Muscle of arm (tissue), 12 donors: Measurements from ENCODE around the gene MYO1H. TPM values are rescaled to one million over a fixed set of nuclear protein-coding genes. Genes with fewer than 3 reads are reported as not detected.
"Not testable (repeated sequence)": the region's sequence is repeated elsewhere in the genome, so short reads cannot be mapped to it uniquely, and the experiment has no call there.

Experiments used
- DNase-seq: peaks from one replicate; pipeline ENCODE4 v3.0.0-alpha.2; 2013
- polyA plus RNA-seq, 12 donors: library from polyadenylated mRNA; unstranded; fragments of 120-200 nt; gene quantifications; one replicate each; pipeline ENCODE4 v1.2.1, GENCODE V29; 2013; ENCODE audit not compliant: insufficient read length in 12 of 12

Gene MYO1H
- polyA plus RNA-seq, 12 donors, result 0.09 to 1.2 (median 0.28) TPM; not detected in 3

DNA sequence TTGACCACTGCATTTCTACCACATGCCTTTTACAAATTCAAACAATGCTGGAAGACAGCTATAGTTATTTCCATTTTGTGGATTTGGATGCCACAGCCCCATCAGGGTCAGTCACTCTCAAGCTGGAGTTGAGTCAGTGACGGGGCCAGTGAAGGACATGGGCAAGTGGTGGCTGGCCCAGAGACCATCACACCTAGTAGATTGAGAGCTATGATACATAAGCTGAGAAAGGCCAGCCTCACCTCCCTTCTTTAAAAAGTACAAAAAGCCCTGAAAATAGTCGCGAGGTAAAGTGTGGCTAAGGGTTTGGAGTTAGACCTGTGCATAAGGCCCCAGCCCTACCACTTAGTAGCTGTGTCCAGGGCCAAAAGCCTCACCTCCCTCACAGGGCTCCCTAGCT, 125.3 kb downstream of the MYO1H start:
- DNase-seq, result no peak

GRCh38 chr12:109473526-109474270, 126.0 kb downstream of the MYO1H start:
- DNase-seq, result not testable (repeated sequence)

DNA sequence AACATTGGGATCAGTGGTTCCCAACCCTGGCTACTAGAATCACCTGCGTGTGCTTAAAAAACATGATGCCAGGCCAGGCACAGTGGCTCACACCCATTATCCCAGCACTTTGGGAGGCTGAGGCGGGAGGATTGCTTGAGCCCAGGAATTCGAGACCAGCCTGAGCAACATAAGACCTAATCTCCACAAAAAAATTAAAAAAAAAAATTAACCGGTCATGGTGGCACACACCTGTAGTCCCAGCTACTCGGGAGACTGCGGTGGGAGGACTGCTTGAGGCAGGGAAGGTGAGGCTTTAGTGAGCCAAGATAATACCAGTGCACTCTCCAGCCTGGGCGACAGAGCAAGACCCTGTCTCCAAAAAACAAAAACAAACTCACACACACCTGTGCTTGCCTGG, 127.4 kb downstream of the MYO1H start:
- no peak for DNase-seq

DNA sequence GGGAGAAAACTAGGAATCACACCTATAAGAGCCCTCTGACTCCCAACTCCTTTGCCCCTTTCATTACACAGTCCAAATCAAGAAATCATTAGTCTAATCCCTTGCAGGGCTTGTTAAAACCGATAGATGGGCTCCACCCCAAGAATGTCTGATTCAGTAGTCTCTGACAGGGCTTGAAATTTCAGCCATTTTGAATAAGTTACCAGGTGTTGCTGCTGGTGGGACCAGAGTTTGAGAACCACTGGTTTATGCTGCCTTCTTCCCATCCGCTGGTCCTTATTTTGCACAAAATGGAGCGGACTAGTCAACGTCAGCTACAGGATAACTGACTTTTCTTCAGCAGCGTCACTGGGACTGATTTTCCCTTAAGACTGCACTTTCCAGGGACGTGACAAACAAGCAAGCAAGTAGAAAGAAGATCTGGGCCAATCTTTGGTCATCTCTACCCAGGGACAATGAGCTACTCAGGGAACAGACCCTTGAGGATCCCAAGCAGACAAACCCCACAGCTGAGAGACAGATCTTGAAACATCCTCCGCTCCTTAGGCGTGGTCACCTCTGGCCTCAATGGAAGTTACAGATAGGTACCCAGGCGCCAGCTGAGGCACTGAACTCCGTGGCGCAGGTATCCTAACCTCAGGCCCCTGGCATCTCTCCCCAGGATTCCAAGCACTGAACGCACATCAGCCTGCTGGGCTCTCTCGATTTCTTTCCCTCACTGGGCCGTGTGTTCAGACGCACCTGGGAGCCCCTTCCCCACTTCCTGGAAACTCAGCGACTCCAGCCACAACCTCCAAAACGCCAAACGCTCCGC, 128.5 kb downstream of the MYO1H start:
- no peak for DNase-seq

DNA sequence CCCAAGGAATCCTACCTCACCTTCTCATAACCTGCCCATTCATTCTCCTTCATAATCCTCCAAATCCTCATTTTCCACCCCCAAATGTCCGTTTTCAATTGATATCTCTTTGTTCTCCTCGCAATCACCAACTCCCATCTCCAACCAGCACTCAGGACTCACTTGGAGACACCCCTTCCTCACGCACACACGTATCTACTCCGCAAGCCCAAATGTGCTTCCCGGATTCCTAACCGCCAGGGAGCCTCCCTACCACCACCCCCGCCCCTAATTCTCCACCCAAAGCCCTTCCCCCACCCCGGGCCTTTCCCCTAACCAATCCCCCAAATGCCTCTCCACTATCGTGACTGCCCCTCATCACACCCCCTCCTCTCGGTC, 129.1 kb downstream of the MYO1H start:
- no peak for DNase-seq

DNA sequence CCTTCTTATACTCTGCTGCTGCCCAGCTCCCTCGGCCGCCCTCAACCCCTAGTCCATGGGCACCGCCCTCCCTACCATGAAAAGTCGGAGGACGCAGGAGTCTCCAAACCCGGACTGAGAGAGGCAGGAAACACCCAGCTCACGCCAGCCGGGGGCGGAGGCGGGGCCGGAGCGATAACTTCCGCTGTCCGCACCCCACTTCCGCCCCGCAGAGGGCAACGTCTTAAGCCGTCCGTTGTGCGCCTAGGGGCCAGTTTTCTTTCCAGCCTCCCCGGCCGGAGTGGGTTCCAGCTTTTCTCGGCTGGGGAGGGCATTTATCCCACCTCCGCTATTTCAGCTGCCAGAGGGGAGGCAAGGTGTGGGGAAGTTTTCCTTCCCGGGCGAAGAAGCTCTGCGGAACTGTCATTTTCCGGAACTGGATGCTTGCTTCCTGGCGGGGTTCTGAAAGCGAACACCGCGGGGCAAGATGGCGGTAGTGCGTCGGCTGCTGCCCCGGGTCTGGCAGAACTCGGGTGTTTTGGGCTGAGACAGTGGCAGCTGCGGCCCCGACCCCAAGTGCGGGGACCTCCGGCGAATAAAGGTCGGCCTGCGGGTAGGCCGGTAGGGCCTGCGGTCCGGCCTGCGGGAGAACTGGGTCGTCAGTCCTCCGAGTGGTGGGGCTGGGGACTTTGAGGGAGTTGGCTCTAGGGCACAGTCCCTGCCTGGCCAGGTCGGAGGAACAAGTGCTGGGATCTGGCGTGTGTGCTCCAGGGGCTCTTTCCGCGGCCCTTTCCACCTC, 129.7 kb downstream of the MYO1H start, which contains the start of the genes KCTD10 and UBE3B:
Gene KCTD10, minus strand, starts transcription at position 116 of the 778 bp plus-strand sequence. Its CDS starts 38 bp downstream, at position 78.
Gene UBE3B, plus strand, starts transcription at position 450 of the 778 bp plus-strand sequence. CDS start 5,918 bp downstream, outside the sequence.
- DNase-seq, result peak; percentile 93

- DNase-seq, result no peak
These were observed 130.2 kb downstream of the MYO1H start for GRCh38 chr12:109477963-109478315.

- no peak for DNase-seq
These were observed 132.1 kb downstream of the MYO1H start for GRCh38 chr12:109479761-109480160.

- DNase-seq, result no peak
These were observed 132.7 kb downstream of the MYO1H start for GRCh38 chr12:109480356-109480755.

- DNase-seq, result no peak
These were observed 134.2 kb downstream of the MYO1H start for GRCh38 chr12:109481863-109482262.

DNA sequence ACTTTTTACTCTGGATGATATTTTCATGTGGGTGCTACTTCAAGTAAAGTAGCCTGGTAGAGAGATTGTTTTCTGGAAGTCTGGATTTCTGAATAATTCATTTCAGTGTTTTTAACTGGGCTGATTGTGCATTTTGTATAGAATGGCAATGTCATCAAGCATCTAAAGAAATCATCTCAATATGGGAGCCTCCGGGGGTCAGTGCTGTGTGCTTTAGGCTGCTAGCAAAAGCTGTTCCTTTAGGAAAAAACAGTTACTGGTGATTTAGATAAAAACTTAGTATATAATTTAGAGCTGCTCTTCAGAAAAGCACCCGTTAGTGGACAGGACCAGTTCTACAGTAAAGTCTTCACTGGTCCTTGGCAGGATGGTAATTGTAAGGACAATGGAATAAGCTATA, 134.8 kb downstream of the MYO1H start:
- DNase-seq, result no peak

GRCh38 chr12:109482894-109483293, 135.2 kb downstream of the MYO1H start:
- no peak for DNase-seq

DNA sequence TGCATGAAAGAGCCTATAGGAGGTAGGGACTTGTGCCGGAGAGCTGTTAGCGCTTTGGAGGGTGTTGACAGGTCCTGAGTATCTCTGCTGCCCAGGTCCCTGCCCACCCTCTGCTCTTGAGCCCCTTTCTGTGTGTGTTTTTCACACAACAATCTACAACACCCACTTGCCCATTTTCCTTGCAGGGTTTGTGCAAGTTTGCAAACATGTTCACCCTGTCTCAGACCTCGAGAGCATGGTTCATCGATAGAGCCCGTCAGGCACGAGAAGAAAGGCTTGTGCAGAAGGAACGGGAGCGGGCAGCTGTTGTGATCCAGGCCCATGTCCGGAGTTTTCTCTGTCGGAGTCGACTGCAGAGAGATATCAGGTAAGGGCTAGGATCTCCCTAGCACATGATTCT, 135.6 kb downstream of the MYO1H start:
- DNase-seq, result no peak

DNA sequence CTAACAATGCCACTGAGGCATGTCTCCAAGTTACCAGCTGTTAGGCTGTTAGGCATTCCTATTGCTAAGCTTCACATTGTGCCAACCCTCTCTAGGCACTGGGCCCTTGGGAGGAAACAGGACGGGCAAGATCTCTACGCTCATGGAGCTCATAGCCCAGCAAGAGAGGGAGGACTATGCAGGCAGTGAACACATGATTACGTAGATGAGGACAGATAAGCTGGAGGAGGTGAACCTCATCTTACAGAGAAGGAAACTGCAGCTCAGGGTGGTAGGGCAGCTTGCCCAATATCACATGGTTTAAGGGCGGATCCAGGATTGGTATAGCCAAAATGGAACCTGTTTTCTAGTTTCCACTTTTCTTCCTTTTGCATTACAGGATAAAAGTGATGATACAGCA, 137.5 kb downstream of the MYO1H start:
- DNase-seq, result no peak

DNA sequence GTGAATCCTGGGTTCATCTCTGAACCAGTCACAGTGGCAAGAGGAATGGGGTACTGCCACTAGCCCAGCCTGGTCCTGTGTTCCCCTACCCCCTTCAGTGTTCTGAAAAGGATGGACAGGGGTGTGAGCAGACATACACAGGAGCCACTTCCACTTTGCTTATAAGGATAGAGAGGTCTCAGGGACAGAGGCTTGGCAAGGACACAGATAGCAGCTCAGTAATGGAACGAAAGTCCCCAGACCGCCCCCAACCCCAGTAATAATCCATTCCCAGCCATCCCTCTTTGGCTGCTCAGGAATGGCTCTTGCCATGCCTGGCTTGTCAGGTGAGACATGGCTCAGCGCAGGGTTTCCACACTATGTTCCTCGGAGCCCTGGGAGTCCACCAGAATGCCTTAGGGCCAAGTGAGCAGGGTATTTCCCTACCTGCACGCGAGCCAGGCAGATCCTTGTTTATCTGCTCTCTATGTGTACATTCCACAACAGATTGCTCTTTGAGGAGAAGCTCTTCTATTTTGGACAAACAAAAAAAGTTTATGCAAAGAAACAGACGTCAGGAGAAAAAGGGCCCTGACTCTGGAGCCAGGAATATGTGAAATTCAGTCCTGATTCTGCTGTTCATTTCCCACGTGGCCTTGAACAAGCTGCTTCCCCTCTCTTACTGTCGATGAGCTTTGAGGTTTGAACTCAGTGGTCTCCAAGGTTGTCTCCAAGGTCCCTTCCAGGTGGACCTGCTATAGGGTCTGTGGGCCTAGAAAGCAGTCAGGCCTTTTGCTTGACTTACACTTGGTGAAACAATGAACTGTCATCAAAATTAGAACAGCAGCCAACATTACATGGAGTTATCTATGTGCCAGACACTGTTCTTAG, 139.7 kb downstream of the MYO1H start:
- DNase-seq, result no peak

DNA sequence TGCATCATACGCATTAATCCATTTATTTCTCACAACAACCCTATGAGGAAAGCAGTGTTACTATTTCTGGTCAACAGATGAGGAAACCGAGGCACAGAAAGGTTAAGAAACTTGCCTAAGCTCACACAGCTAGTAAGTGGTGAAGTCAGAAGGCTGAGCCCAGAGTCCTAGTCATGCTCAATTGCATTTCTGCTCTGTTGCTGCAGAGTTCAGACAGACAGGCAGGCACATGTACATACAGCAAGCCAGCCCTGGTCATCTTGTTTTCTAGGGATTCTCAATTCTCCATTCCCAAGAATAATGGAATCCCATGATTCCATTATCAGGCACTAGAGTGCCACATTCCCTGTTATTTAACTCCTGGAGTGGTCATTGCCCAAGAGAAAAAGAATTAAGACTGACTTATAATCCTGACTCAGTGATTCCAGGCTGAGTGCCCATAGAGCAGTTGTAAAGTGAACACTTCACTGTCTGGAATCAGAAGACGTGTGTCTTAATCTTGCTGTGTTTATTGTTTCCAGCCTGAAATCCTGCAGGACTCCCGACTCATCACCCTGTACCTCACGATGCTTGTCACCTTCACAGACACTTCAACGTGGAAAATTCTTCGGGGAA, 140.5 kb downstream of the MYO1H start:
- DNase-seq, result no peak

GRCh38 chr12:109489016-109489954, 141.6 kb downstream of the MYO1H start:
- no peak for DNase-seq

DNA sequence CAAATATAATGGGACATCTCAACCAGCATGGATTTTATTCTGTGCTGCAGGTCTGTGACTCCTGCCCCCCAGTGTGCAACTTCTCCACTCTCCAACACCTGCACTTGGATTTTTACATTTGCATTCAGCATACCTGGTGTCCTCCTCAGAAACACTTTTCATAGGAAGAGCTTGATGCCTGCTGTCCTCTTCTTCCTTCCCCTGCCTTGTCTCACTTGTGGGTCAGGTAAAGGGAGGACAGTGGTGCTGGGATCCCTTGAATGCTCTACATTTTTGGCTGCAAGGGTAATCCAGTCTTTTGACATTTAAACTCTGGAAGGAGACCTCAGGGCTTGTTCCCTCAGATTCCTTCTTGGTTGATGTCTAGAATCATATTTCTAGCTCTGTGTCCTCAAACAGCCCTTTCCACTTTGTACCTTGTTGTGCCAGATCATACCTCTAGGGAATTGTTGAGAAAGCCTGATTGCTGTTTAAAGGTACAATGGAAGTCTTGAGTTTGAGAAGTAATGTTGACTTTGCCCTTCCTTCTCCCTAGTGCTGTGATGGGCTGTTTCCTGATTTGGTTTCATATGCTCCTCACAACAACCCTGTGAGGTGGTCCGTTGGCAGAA, 142.4 kb downstream of the MYO1H start:
- DNase-seq, result no peak

DNA sequence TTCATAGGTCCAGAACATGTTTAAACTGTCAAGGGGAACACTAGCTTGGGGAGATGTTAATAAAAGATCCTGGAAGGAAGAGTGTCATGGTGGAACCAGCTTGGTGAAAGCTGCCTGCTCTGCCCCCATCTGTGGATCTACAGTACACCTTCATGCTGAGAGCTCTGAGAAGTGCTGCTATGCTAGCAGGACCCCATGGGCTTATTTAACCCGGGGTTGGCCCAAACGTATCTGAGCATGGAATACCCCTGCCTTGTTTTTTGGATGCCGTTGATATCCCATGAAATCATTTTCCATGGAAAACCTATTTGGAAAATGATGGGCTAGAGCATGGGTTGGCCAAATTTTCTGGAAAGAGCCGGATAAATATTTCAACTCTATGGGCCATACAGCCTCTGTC, 144.0 kb downstream of the MYO1H start:
- no peak for DNase-seq
